NCI-H226 (cell line): ENCODE results near the gene YOD1.
A peak's percentile ranks its signal among the peaks of the same experiment; 100 is the strongest.

Source experiments
- DNase-seq: peaks from one replicate; pipeline ENCODE4 v3.0.0-alpha.2; 2015

The YOD1 gene

GRCh38 chr1:207004931-207005830 lies 45.8 kb downstream of the YOD1 start:
- peak; percentile 87 for DNase-seq

GRCh38 chr1:207003210-207003609 lies 47.8 kb downstream of the YOD1 start:
- no peak for DNase-seq

- no peak for DNase-seq
Observed at GRCh38 chr1:207002724-207003146, 48.3 kb downstream of the YOD1 start.

- no peak for DNase-seq
Observed at GRCh38 chr1:207001492-207002245, 49.3 kb downstream of the YOD1 start.

GRCh38 chr1:207000651-207001291 lies 50.2 kb downstream of the YOD1 start:
- no peak for DNase-seq

- no peak for DNase-seq
Observed at GRCh38 chr1:206998816-206999215, 52.2 kb downstream of the YOD1 start.
